Mammary epithelial cell (primary cell): ENCODE measurements around the gene WDR37.
"Not testable (repeated sequence)": the region's sequence is repeated elsewhere in the genome, so short reads cannot be mapped to it uniquely, and the experiment has no call there.

Source experiments
- CTCF ChIP-seq, 2 donors: IDR thresholded peaks in 1 of 2; conservative IDR thresholded peaks in 1 of 2; 2 replicates each; pipeline ENCODE4 v1.5.1; 2011 to 2012; ENCODE audit warnings: inconsistent platforms in 2 of 2, low read length in 2 of 2, mild to moderate bottlenecking in 2 of 2, control low read depth in 1 of 2, low read depth in 1 of 2; ENCODE audit not compliant: insufficient read depth in 1 of 2; ENCODE audit errors: extremely low read depth in 1 of 2
- EZH2 ChIP-seq: IDR thresholded peaks from 2 replicates; pipeline ENCODE4 v1.6.1; 2012; ENCODE audit warnings: low read length, inconsistent platforms, borderline replicate concordance

- not testable (repeated sequence) for TF ChIP-seq CTCF (conservative IDR thresholded peaks at IDR 0.05 in 1 of 2, IDR thresholded peaks at IDR 0.05 in 1 of 2; ENCODE audit: extremely low read depth in 1 of 2, insufficient read depth in 1 of 2, low read depth in 1 of 2, low read length in 2 of 2); EZH2
Observed at GRCh38 chr10:1009947-1010346, 46.2 kb upstream of the WDR37 start.
